ENCODE data around the gene AIPL1. TPM values are rescaled to one million over a fixed set of nuclear protein-coding genes. Genes with fewer than 3 reads are reported as not detected.

Gene AIPL1
- total and polyA plus RNA-seq, 2 donors (not counting 1 experiment from before 2014, with no cell fraction given) = not detected

- Histone ChIP-seq H3K9me3 (ENCODE audit: control extremely low read depth in 1 of 3, control insufficient read depth in 2 of 3, insufficient read depth in 1 of 3, low read length in 2 of 3) (peaks cover 0 to 3% (median 0%) of the 10 kb centered on the region in 3 donors), H3K9ac (ENCODE audit: low read length) (no peak overlapping the region), H3K4me3 (ENCODE audit: control extremely low read depth in 1 of 5, extremely low read depth in 1 of 5, insufficient read depth in 1 of 5, low read depth in 2 of 5, low read length in 4 of 5) (no peak overlapping the region), H3K79me2 (ENCODE audit: control insufficient read depth, insufficient read depth, low read length) (no peaks in the 10 kb centered on the region), H4K20me1 (ENCODE audit: control insufficient read depth, insufficient read depth, low read length, poor library complexity, severe bottlenecking) (no peaks in the 10 kb centered on the region), H2AFZ (ENCODE audit: insufficient read depth, low read depth, low read length, poor library complexity, severe bottlenecking) (no peak overlapping the region), H3K27me3 (replicated peaks in 1 of 4; ENCODE audit: control extremely low read depth in 1 of 4, control insufficient read depth in 3 of 4, insufficient read depth in 4 of 4, low read length in 3 of 4) (no peaks in the 10 kb centered on the region), H3K4me1 (ENCODE audit: control insufficient read depth in 2 of 2, insufficient read depth in 2 of 2, low read length in 2 of 2) (peaks cover 0 to 2% of the 10 kb centered on the region in 2 donors), H3K36me3 (replicated peaks in 1 of 2; ENCODE audit: control extremely low read depth in 1 of 2, control insufficient read depth in 1 of 2, extremely low read depth in 1 of 2, insufficient read depth in 2 of 2, low read length in 1 of 2) (no peaks in the 10 kb centered on the region), H3K4me2 (replicated peaks; ENCODE audit: low read depth, low read length, poor library complexity, severe bottlenecking) (no peak overlapping the region), H3K27ac (ENCODE audit: low read length in 2 of 2) (no peak overlapping the region)
- TF ChIP-seq CTCF (IDR thresholded peaks at IDR 0.05) (no peak), EZH2 (IDR thresholded peaks at IDR 0.05; ENCODE audit: borderline replicate concordance, insufficient read depth, low read depth, low read length, poor library complexity, severe bottlenecking) (no peak)
- Mint-ChIP-seq H3K27ac (no peak overlapping the region), H3K9me3 (ENCODE audit: insufficient read depth) (no peaks in the 10 kb centered on the region), H3K27me3 (peaks cover 11% of the 10 kb centered on the region), H3K4me1 (peaks cover 4% of the 10 kb centered on the region), H3K4me3 (no peak overlapping the region)
- CTCF ChIA-PET = interaction anchor here (0.5 to 4.0 kb wide), 11 partner anchors 11 to 938 kb away, joined by 3 to 24 read pairs (median 6); partner anchors contain the start of gene AIPL1
- intact Hi-C loops (cut with micrococcal nuclease) = loop anchor here (2.0 to 5.0 kb wide), 3 partner anchors 126 to 231 kb away; no protein-coding TSS in a partner anchor
- POLR2A ChIA-PET = no interaction called here
- 93% methylated on average over 17 of the region's 19 CpGs for WGBS (ENCODE audit: insufficient coverage)
- no peak for ATAC-seq (ENCODE audit: low read depth)
- DNase-seq = no peak
Observed at GRCh38 chr17:6471531-6472465, 36.9 kb upstream of the AIPL1 start.
